GM15510 (cell line): ENCODE measurements around the gene RALY.

ENCODE experiments used
- POLR2A ChIP-seq: IDR thresholded peaks from 3 replicates; pipeline ENCODE4 v1.6.1; 2011; ENCODE audit warnings: borderline replicate concordance; ENCODE audit not compliant: insufficient read length; ENCODE audit errors: extremely low read depth

RALY gene

DNA sequence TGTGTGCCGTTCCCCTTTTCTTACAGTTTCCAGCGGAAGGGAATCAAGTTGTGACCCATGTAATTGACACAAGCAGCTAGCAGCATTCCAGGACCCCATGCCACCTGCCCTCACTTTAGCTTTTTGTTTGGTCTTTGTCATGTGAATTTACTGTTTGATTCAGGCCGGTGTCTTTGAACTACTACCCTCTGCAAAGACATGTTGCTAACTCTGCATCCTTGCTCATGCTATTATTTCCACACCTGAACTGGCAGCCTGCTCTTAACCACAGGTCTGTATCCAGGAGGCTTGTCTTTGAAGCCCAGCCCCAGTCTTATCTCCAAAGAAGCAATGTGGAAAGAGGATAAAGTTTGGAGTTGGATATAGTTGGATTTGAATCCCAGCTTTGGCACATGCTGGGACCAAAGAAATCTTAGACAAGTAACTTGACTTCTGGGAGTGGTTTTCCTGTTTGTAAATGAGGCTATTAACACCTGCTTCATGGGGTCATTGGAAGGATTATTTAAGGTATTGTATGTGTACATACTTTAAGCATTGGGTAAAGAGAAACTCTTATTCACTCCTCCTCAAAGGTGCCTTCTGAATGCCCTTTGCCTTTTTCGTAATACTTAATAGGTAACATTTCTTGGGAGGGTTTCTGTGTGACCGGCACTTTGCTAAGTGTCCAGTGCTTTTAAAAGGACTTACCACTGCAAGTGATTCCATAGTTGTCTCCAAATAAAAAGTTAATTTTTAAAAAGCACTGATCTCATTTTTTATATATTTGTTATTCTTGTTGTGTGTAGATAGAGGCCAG lies 52.4 kb downstream of the RALY start:
- TF ChIP-seq POLR2A, result no peak

GRCh38 chr20:34047010-34047687 lies 53.4 kb downstream of the RALY start:
- TF ChIP-seq POLR2A, result no peak

DNA sequence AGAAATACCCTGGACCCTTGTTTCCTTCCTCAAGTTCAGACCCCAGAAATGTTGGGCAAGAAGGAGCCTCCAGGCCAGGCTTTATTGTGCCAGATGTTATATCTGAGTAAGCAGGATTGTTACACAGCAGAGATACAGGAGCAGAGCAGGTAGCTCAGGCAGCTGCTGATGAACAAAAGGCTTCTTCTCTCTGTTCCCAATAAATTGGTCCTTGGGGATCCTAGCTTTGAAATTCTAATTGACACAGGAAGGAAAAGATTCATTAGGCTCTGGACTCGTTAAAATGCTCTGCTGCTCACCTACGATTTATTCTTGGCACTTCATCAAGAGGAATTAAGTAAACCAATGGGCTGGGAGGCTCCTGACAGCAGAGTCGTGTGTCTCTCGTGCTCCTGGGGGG lies 54.2 kb downstream of the RALY start:
- no peak for TF ChIP-seq POLR2A

DNA sequence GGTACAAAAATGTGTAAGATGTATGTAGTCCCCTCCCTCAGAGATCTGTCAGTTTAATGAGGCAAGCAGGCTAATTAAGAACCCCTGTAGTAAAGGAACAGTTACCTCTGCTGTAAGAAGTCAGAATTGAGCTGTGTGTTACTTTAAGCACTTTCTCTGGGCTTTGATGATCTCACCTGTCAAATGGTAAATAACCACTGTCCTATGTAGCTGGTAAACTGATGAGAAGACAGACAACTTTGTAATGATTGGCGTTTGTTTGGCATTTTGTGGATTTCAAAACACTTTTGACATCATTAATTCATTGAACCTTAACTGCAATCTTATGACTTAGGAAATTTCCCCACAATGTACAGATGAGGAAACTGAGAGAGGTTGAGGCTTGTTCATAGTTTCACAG lies 55.7 kb downstream of the RALY start:
- TF ChIP-seq POLR2A, result no peak

GRCh38 chr20:34049897-34050695 lies 56.4 kb downstream of the RALY start:
- no peak for TF ChIP-seq POLR2A

- TF ChIP-seq POLR2A, result no peak
Measured at GRCh38 chr20:34052414-34052813, 58.7 kb downstream of the RALY start.

DNA sequence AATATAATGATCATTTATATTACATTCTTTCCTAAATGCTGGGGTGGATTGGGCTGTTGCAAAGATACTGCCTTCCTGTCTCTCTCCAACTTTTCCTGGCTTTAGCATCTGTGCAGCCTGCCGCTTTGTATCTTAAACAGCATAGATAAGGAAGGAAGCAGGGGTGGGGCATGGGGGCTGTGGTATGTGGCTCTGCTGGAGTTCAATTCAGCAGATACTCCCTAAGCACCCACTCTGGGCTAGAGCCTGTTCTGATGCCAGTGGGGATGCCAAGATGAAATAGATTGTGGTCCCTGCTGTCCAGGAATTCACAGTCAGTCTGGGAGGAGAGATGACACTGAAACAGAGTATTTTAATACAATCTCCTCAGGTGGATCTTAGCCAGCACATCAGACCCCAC lies 61.6 kb downstream of the RALY start:
- TF ChIP-seq POLR2A, result no peak

DNA sequence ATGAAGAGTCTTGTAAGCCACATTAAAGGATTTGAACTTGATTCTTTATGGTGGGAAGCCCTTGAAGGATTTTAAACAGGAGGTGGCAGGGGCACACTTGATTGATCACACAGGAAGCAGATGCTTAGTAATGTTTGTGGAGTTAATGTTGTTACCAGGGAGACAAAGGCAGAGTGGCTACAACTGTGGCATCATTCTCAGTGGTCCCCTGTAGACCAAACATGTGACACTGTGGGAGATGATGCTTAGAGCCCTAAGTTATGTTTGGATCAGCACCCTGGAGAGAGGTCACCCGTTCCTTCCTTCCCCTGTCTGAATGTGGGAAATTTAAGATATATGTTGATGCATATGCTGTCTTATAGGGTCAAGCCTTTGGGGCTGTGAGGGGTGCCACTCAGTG lies 65.1 kb downstream of the RALY start:
- TF ChIP-seq POLR2A, result no peak

DNA sequence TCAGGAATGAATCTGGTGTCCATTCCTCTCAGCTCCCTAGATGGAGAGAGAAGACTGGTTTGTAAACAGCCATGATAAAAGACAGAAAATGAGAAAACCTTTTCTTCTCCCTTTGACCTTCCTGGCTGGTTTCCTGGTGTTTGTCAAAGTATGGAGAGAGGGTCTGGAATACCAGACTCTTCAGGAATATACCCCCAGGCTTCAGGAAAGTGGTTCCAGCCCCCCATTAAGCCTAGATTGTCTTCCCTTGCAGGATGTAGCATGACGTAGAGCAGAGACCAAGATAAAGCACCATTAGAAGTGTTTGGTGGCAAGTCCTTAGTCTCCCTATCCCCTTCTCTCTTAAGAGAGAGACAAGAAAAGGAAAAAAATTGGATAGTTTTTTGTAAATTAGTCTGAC lies 67.3 kb downstream of the RALY start:
- no peak for TF ChIP-seq POLR2A

DNA sequence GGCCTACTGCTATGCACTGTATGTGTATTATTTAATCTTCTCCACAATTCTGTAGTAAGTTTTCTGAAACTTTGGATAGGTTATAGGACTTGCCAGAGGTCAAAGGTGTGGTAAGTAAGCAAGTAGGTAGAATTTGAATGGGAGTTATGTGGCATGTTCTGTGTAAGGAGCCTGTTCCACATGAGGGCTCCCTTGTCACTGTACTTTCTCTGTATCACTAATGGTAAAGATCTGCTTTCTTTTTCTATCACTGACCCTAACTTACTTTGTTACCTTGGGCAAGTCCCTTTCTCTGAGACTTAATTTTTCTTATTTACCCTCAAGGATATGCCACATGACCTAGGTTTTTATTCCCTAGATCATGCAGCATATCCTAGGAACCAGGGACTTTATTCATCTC lies 68.0 kb downstream of the RALY start:
- TF ChIP-seq POLR2A, result no peak

DNA sequence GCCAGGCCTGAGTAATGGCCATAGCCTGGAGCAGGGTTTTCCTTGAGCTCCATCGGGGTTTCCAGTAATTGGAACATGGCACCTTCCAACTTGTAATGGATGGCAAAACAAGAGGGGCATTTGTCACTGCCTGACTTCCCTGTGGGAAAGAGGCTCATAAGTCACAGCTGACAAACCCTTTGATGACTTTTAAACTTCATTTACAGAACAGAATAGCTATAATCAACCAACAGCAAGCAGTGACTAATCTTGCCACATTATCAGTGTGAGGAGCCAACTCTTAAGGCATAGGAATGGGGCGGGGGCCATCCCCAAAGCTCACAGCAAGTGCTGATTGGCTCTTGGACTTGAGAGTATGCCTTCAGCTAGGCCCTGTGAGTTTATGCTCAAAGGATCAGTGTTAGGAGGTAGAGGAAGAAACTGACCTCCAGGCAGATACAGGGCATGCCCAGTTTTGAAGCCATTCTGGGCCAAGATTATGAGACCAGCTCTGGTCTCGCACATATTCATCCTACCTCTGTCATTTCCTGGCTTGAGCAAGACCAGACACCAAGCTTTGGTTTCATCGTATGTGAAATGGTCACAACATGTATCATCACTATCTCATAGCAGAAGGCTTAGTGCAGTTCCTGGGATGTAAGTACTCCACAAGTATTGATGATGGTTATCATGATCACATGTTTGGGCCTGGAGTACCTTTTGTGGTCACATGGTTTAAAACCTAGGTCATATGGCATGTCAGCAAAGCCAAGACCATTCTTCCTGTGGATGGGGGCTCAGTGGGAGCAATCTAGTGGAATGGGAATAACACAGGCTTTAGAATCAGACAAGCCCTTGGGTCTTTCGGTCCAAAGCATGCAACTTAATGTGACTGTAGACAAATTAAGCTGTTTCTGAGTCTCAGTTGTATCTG lies 69.1 kb downstream of the RALY start:
- TF ChIP-seq POLR2A, result no peak

- TF ChIP-seq POLR2A, result no peak
Measured at GRCh38 chr20:34064286-34064685, 70.6 kb downstream of the RALY start.

DNA sequence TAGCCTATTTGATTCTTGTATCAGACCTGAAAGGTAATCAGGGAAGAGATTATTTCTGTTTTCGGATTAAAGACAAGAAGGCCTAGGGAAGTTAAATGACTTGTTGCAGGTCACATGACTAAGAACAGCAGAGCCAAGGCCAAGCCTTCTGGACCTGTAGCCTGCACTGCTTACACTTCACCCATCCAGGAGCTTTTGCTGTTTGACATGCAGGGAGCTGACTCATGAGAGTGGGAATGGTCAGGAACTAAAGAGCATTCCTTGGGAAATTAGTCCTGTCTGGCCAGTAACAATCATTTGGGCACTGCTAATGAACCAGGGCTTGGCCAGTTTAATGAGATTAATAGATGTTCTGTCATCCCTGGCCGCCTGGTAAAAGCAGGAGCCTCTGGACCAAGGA lies 71.5 kb downstream of the RALY start:
- TF ChIP-seq POLR2A, result no peak

DNA sequence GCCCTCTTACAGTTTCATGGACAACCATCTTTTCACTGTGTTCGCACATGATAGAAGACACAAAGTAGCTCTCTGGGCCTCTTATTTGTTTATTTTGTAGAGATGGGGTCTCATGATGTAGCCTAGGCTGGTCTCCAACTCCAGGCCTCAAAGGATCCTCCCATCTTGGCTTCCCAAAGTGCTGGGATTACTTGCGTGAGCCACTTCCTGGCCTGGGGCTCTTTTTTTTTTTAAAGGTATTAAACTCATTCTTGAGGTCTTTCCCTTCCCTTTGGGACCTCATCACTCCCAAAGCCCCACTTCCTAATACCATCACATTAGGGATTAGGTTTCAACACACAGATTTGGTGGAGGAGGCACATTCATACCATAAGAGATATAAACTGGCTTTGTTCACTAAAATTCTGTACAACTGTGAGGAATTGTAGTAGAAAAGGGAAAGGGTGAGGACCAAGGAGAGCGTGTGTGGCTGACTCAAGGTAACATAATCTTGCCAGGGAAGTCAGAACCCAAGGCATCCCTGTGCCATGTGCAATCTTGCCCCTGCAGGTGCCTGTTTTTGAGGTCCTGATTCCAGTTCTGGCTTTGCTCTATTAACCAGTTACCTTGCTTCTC lies 72.9 kb downstream of the RALY start:
- TF ChIP-seq POLR2A, result no peak

DNA sequence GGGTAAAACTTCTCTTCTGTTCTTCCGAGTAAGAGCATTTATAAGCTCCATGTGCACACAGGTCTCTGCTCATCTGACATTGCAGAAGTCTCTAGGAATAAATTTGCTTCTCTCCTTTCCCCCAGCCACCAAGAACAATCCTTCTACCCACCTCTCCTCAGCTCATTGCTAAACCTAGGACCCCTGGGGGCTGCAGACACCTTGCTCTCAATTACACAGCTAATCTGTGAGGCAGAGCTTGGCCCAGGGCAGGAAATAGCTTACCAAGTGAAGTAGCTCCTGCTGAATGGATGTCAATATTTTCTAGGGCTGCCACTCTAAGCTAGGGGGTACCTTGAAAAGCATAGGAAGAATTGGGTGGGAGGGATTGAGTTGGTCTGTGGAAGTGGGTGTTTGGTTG lies 74.3 kb downstream of the RALY start:
- no peak for TF ChIP-seq POLR2A
